Measurements from ENCODE around the gene SPTBN1.
"Not testable (repeated sequence)": the region's sequence is repeated elsewhere in the genome, so short reads cannot be mapped to it uniquely, and the experiment has no call there.

The SPTBN1 gene

DNA sequence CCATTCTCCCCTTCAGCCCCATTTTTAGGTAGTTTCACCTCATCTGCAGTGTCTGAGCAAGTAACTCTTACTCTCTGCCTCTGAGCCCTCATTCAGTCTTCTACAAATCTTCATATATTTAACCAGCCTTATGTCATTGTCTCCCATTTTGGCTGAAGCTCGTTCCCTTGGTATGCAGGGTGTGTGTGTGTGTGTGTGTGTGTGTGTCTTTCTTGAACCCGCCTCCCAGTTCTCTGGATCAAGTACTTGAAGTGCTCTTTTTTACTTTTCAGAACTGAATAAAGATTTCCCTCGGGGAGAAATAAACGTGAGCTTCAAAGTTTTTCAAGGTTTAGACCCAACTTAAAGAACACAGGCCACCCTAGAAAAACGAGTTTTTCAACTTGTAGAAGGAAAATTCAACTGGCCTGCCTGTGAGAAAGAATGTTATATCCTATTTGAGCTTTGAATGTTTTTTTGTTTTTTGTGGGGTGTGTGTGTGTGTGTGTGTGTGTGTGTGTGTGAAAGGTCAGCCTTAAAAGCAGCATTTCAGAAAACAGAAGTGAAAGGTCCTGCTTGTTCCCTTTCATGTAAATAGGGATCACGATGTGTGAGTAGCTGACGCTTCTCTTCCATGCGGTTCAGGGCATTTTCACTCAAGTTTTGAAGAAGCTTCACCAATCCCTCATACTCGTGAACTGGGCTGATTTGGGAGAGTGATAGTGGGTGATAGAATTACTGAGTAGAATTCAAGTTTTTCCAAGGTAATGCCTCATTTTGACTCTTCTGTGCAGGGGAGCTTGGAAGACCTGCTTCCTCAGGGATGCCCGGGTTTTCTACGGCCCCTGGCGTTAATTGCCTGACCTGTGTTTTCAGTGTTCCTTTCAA, 216.7 kb downstream of the SPTBN1 start:
- DNase-seq (ENCODE audit: low read depth): no peak

DNA sequence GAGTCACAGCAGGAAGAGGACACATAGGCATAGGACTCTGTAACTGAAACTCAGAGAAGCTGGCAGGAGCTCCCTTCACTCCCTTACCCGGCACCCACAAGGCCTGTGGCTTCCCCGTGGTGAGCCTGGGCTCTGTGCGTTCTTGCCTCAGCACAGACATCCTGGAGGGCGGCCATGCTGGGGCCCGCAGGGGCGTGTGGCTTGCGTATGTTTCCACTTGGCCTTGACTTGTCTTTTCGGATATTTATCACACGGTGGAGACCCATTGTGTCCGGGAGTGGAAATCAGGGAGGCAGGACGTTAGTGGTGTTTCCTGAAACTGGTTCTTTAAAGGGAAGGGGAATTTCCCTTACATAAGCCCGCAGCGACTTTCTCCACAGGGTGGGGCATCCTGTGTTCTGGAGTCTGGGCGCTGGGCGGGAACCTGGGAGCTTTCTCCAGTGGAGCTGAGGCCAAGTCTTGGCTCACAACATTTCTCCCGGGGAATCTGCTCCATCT, 217.4 kb downstream of the SPTBN1 start:
- DNase-seq (ENCODE audit: low read depth): peak; percentile 4

DNA sequence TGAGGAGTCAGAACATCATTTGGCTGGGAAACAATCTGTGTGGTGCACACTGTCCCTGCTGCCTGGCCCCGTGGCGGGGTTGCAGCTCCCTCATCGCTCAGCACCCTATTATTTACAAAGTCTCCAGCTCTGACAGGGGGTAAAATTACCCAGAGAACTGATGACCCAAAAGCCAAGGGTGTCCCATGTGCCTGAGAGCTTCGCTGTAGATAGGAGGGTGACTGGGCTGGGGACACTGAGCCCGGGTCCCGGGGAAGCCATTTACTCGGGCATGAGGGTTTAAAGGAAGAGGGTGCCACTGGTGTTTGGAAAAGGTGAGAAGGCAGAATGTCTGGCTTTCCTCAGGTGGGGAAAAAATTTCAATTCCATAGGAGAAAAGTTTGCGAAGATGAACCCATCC, 219.2 kb downstream of the SPTBN1 start:
- no peak for DNase-seq (ENCODE audit: low read depth)

DNA sequence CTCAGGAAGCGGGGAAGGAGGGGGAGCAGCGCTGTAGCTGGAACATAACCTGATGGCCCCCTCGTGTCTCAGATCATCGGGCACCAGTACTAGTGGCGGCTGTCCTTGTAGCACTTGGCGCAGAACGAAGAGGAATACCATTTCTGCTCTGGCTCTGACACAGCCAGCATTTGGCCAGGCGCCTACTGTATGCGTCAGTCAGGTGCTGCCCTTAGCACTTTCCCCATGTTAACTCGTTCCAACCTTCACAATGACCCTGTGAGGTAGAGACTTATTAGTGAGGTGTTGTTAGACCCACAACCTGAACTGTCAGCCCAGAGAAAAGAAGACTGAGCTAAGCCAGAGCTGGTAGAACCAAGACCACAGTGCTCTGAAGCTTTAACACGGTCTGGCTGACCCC, 219.6 kb downstream of the SPTBN1 start:
- DNase-seq (ENCODE audit: low read depth): no peak

DNA sequence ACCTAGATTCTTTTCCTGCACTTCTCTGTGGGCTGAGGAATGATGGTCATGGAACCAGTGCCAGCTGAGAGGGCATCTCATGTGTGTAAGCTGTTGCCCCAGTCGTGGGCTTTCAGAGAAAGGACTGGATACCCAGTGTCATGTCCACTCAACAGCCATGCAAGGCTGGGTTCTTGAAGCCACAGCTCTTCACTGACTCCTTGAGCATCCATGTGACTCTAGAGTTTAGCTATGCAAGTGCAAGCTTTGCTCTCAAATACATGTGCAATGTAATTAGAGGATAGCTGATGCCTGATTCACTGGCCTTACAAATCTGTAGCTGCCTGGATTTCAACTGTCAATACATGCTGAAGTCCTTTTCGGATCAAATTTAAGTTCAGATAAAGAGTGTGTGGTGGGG, 220.5 kb downstream of the SPTBN1 start:
- no peak for DNase-seq (ENCODE audit: low read depth)

DNA sequence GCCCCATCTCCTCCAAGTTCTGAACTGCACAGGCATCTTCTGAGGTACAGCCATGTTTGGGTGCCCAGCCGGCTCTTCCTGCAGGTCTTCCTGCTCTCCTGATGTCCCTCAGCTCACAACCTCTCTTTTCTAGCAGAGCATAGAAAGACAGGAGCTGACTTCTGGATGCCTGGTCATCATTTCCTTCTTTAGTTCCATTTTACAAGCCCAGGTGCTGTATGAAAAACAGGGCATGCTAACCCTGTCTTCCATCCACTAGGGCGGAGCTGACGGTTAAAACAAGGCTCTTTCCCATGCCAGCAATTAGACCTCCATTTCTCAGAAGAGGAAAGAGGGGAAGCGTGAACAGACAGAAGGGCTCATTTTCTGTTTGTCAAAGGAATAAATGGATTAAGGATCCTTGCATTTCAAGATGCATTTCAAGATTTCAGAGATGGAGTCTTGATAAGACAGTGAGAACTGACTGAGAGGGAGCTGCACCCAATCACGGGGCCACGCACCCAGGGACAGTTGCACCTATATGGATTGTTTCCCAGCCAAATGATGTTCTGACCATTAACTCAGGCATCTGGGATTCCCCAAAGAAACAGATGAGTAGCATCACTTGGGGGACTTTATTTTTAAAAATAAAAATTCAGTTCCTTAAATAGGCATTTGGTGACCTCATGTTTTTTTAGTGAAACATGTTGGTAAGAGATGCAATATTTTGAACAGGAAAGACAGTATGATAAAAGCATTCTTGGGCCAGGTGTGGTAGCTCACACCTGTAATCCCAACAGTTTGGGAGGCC, 221.5 kb downstream of the SPTBN1 start:
- DNase-seq (ENCODE audit: low read depth): no peak

DNA sequence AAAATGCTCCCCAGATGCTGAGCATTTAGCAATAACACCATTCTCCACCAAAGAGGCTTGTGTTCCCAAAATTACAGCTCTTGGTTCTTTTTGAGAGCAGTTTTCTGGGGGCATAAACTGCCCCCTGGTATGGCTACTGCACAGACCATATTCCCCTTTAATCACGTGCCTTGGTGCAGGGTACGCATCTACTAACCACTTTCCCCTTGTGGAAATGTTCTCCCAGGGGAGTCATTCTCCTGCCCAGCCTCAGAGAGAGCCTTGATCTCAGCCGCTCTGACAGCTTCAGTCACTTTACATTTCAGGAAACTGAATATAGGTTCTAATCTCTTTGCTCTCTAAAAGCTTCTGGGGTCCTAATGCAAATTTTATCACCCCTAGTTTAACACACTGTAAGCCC, 222.6 kb downstream of the SPTBN1 start:
- DNase-seq (ENCODE audit: low read depth): no peak

DNA sequence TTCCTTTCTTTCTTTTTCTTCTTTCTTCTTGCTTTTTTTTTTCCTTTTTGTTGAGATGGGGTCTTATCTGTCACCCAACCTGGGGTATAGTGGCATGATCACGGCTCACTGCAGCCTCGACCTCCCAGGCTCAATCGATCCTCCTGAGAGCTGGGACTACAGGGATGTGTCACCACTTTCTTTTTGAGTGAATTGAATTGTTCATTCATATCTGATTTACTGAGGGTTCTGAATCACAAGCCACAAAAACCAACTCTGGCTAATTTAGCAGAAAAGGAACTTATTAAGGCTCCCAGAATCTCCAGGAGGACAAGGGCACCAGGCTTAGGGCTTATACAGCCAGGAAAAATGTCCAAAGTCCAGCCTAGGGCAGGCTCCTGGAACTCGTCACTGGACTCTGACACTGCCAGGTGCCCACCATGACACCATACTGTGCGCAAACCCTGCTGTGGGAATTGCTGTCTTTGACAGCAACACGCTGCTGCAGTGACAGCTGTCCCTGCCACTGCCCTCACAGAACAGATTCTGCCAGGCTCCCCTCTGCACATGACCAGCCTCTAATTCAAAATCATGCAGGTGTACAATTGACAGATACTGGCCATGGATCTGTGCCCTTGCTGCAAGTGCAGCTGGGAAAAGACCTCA, 224.4 kb downstream of the SPTBN1 start:
- peak; percentile 31 for DNase-seq (ENCODE audit: low read depth)

DNA sequence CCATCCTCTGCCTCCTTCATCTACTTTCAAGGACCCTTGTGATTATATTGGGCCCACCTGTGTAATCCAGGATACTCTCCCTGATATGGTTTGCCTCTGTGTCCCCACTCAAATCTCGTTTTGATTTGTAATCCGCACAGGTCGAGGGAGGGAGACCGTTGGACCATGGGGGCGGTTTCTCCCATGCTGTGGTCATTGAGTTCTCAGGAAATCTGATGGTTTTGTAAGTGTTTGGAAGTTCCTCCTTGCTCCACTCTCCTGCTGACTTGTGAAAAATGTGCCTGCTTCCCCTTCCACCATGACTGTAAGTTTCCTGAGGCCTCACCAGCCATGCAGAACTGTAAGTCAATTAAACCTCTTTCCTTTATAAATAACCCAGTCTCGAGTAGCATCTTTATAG, 225.3 kb downstream of the SPTBN1 start:
- no peak for DNase-seq (ENCODE audit: low read depth)

DNA sequence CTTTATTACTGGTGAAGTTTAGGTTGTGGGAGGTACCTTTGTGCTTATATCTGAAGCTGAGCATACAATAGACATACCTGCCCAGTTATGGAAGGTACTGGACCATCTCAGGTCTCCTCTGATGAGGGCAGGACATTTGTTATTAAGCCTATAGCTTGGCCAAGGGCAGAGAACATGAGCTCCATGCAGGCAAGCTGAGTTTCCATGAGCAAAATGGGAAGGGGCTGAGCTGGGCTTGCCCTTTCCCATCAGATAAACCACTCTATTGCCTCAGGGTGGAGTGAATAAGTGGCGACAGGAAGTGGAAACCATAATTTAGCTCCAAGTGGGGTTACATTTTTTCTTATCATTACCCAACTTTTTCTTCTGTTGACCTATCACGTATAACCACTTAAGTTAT, 227.5 kb downstream of the SPTBN1 start:
- DNase-seq (ENCODE audit: low read depth): no peak

DNA sequence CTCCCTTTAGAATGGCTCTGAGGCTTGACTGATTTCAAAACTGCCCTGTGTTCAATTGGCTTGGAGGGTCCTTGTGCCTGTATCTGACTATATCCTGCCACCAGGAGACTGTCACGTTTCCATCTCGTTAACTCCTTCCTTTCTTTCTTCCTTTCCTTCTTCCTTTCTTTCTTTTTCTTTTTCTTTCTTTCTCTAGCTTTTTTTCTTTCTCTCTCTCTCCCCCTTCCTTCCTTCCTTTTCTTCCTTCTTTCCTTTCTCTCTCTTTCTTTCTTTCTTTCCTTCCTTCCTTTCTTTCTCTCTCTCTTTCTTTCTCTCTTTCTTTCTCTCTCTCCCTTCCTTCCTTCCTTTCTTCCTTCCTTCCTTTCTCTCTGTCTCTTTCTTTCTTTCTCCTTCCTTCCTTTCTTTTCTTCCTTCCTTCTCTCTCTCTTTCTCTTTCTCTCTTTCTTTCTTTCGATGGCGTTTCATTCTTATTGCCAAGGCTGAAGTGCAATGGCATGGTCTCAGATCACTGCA, 229.2 kb downstream of the SPTBN1 start:
- DNase-seq (ENCODE audit: low read depth): no peak

DNA sequence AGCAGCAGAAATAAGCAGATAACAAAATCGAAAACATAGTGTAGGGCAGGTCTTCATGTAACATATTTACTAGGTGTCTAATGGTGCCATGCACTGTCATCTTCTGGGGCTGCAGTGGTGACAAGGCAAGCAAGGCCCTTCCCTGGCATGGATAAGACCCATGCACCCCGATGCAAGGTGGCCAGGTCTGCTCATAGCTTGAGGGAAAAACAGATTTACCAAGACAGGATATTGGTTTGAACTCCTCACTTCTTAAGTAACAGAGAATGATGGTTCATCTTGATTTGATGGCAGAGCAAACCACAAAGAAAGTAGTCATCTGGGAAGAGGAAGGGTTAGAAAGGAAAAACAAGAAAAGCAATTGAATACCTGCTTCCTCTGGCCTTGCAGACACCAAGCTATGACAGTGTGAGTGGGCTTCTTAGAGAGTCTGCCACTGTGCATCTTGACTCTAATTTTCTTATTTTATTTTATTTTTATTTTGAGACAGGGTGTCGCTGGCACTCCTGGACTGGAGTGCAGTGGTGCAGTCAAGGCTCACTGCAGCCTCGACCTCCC, 231.5 kb downstream of the SPTBN1 start:
- no peak for DNase-seq (ENCODE audit: low read depth)

DNA sequence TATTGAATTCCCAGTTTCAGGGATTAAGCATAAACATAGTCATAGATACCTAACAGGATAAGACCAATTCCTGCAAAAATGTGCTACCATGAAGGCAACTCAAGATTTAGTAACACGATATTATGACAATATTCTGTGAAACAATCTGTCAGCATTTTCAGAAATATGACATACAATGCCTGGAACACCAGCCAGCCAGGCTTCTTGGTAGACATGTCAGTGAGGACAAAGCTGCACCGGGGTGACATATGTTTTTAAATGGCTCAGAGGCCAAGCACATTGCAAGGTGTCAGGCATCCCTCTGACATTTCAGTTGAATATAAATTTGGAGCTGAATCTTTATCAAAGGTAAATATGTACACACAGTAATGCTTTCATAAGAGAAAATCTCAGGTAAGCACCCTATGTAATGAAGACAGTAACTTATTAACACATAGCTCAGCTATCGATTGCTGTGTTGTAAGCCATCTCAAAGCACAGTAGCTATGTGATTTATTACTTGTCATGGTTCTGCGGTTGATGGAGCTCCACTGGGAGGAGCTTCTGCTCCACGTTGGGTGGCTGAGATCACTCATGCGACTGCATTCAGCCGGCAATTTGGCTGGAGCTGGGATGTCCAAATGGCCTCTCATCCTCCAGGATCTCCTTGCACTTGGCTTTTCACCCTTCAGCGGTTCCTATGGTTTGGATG, 235.5 kb downstream of the SPTBN1 start:
- DNase-seq (ENCODE audit: low read depth): no peak

DNA sequence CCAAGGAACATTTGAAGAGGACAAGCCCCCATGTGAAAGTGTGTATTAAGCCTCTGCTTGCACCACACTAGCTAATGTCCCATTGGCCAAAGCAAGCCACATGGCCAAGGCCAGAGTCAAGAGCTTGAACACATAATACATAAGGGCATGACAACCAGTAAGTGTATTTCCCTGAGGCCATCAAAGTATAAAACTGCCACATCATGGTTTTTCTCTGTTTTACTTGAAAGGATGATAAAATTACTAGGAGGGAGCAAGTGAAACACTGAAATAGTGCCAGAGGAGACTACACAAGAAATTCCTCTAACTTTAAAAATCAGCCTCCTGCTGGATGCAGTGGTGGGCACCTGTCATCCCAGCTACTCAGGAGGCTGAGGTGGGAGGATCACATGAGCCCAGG, 236.4 kb downstream of the SPTBN1 start:
- no peak for DNase-seq (ENCODE audit: low read depth)

DNA sequence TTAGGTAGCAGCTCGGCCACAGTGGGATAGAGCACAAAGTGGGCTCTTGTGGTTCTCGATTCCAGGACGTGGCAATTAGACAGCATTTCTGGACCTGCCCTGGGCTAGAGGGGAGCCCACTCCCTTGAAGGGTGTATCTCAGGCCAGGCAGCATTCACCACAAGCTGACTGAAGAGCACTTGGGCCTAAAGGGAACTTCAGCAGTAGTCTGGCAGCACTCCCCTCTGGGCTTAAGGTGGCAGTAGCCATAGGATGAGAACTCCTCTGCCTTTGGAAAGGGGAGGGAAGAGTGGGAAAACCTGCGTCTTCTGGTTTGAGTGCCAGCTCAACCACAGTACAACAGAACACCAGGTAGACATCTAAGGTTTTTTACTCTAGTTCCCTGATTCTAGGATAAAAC, 239.3 kb downstream of the SPTBN1 start:
- no peak for DNase-seq (ENCODE audit: low read depth)

DNA sequence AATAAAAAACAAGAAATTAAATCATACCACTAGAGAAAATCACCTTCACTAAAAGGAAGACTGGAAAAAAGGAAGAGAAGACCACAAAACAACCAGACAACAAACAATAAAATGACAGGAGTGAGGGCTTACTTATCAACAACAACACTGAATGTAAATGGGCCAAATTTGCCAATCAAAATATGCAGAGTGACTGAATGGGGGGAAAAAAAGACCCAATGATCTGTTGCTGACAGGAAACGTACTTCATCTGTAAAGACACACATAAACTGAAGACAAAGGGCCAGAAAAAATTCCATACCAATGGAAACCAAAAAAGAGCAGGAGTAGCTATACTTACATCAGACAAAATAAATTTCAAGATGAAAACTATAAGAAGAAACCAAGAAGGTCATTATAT, 241.8 kb downstream of the SPTBN1 start:
- no peak for DNase-seq (ENCODE audit: low read depth)

DNA sequence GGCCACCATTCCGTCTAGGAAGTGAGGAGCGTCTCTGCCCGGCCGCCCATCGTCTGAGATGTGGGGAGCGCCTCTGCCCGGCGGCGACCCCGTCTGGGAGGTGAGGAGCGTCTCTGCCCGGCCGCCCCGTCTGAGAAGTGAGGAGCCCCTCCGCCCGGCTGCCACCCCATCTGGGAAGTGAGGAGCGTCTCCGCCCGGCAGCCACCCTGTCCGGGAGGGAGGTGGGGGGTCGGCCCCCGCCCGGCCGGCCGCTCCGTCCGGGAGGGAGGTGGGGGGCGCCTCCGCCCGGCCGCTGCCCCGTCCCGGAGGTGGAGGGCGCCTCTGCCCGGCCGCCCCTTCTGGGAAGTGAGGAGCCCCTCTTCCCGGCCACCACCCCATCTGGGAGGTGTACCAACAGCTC, 242.8 kb downstream of the SPTBN1 start:
- DNase-seq (ENCODE audit: low read depth): not testable (repeated sequence)

DNA sequence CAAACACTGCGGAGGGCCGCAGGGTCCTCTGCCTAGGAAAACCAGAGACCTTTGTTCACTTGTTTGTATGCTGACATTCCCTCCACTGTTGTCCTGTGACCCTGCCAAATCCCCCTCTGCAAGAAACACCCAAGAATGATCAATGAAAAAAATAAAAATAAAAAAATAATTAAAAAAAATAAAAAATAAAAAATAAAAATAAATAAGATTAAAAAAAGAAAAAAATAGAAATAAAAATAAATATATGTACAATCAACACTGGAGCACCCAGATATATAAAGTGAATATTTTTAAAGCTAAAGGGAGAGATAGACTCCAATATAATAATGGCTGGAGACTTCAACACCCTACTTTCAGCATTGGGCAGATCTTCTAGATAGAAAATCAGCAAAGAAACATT, 243.5 kb downstream of the SPTBN1 start:
- DNase-seq (ENCODE audit: low read depth): no peak

DNA sequence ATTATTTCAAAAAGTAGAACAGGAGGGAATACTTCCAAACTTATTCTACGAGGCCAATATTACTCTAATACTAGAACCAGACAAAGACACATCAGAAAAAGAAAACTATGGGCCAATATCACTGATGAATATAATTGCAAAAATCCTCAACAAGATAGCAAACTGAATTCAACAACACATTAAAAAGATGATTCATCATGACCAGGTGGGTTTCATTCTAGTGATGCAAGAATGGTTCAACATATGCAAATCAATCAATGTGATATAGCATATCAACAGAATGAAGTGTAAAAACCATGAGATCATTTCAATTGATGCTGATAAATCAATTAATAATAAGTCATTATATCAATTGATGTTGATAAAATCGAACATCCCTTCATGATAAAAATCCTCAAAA, 244.9 kb downstream of the SPTBN1 start:
- DNase-seq (ENCODE audit: low read depth): no peak

DNA sequence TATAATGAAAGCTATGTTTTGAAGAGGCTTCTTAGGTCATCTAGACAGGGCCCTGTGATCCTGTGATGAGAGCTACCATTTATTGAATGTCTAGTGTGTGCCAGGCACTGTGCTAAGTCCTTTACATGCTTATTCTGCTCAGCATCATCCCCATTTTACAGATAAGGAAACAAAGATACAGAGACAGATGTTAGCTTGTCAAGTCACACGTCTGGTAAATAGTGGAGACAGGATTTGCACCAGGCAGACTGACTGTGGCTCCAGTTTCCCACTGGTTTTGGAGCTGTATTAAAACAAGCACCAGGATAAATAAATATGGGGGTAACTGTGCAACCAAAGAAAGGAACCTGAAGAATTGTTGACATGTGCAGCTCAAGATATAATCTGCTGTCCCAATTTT, 248.1 kb downstream of the SPTBN1 start:
- no peak for DNase-seq (ENCODE audit: low read depth)
